Panc1 (cell line): ENCODE measurements around the gene RUVBL1. TPM values are rescaled to one million over a fixed set of nuclear protein-coding genes. Genes with fewer than 3 reads are reported as not detected.

Experiments used
- ATAC-seq: fragments of 200-7000 bp; cut with Tn5 transposase; 2 replicates; pipeline ENCODE4 v1.9.1; 2020; ENCODE audit warnings: mild to moderate bottlenecking, moderate library complexity
- BruUV-seq: library from RNA; stranded (reverse); fragments of 400-500 nt; replicated peaks from 2 replicates; lab custom pipeline; 2021; lab: Mats Ljungman, UMichigan
- CTCF ChIA-PET: fragments of 300-600 bp; sonication (Branson Sonifier 250); formaldehyde crosslinking; loops from one replicate; lab custom pipeline; 2022; ENCODE audit warnings: antibody characterized with exemption; lab: Charles Lee
- POLR2A ChIA-PET: fragments of 300-600 bp; sonication (Branson Sonifier 250); formaldehyde crosslinking; loops from one replicate; lab custom pipeline; 2022; ENCODE audit warnings: antibody characterized with exemption; lab: Charles Lee
- DNase-seq: peaks from one replicate; pipeline ENCODE4 v3.0.0-alpha.2; 2010; ENCODE audit warnings: low read depth, low spot score
- H3K27ac ChIP-seq: 2 replicates; pipeline ENCODE4 v1.5.1; 2011; ENCODE audit warnings: mild to moderate bottlenecking, low read length, inconsistent platforms
- H3K27me3 ChIP-seq: fragments of 200-500 bp; sonication (Bioruptor generic); 2 replicates; pipeline ENCODE4 v1.6.0; 2014; ENCODE audit warnings: low read length, inconsistent platforms; ENCODE audit not compliant: control insufficient read depth, insufficient read depth
- H3K36me3 ChIP-seq: fragments of 200-500 bp; sonication (Bioruptor generic); 2 replicates; pipeline ENCODE4 v1.5.1; 2014; ENCODE audit warnings: inconsistent platforms, mild to moderate bottlenecking, low read length, moderate library complexity; ENCODE audit not compliant: control insufficient read depth, insufficient read depth
- H3K4me1 ChIP-seq: 2 replicates; pipeline ENCODE4 v1.5.1; 2011; ENCODE audit warnings: inconsistent platforms, mild to moderate bottlenecking, low read length, moderate library complexity; ENCODE audit not compliant: control insufficient read depth, insufficient read depth
- H3K4me3 ChIP-seq, 2 experiments: 2 replicates each; pipeline ENCODE4 v1.5.1; 2011 to 2012; ENCODE audit warnings: low read depth in 2 of 2, low read length in 2 of 2, mild to moderate bottlenecking in 2 of 2, inconsistent platforms in 1 of 2, moderate library complexity in 1 of 2
- H3K9me3 ChIP-seq: fragments of 200-500 bp; sonication (Bioruptor generic); 2 replicates; pipeline ENCODE4 v1.5.1; 2014; ENCODE audit warnings: low read depth, mild to moderate bottlenecking, inconsistent platforms, low read length, moderate library complexity; ENCODE audit not compliant: control insufficient read depth, insufficient read depth
- POLR2AphosphoS5 ChIP-seq: IDR thresholded peaks from 2 replicates; pipeline ENCODE4 v1.6.1; 2012; ENCODE audit warnings: mild to moderate bottlenecking, low read depth, low read length, moderate library complexity
- REST ChIP-seq, 2 experiments: IDR thresholded peaks; 2 replicates each; pipeline ENCODE4 v1.6.1; 2011 to 2012; ENCODE audit warnings: low read depth in 2 of 2, control low read depth in 1 of 2, low read length in 1 of 2, mild to moderate bottlenecking in 1 of 2, moderate library complexity in 1 of 2; ENCODE audit not compliant: insufficient read depth in 1 of 2
- SIN3A ChIP-seq: IDR thresholded peaks from 2 replicates; pipeline ENCODE4 v1.6.1; 2012; ENCODE audit warnings: low read depth, mild to moderate bottlenecking, low read length, moderate library complexity, borderline replicate concordance; ENCODE audit not compliant: insufficient read depth
- TCF7L2 ChIP-seq: IDR thresholded peaks from 2 replicates; pipeline ENCODE4 v1.6.1; 2011; ENCODE audit warnings: mild to moderate bottlenecking, low read depth, low read length, inconsistent platforms
- in situ Hi-C: cut with HindIII; loops from 2 replicates; pipeline ENCODE4 v1.10.0; 2016; ENCODE audit warnings: low sequenced_read_pairs, low pct_unique_long_range_greater_than_20kb
- intact Hi-C: fragments of 100-400 bp; cut with micrococcal nuclease; formaldehyde crosslinking; loops from one replicate; pipeline ENCODE4 v1.10.0; 2022; ENCODE audit not compliant: unreplicated experiment
- total RNA-seq: library from RNA; stranded (reverse); gene quantifications from one replicate; pipeline ENCODE4 v1.2.1, GENCODE V29; 2021; ENCODE audit not compliant: unreplicated experiment
- TF ChIP-seq, protein P1 (sequence below): fragments of 450-650 bp; IDR thresholded peaks from 2 replicates; pipeline ENCODE4 v1.5.1; 2017; ENCODE audit warnings: mild to moderate bottlenecking

The RUVBL1 gene
- total RNA-seq, 1 experiment from 2014 or later: 122 TPM

DNA sequence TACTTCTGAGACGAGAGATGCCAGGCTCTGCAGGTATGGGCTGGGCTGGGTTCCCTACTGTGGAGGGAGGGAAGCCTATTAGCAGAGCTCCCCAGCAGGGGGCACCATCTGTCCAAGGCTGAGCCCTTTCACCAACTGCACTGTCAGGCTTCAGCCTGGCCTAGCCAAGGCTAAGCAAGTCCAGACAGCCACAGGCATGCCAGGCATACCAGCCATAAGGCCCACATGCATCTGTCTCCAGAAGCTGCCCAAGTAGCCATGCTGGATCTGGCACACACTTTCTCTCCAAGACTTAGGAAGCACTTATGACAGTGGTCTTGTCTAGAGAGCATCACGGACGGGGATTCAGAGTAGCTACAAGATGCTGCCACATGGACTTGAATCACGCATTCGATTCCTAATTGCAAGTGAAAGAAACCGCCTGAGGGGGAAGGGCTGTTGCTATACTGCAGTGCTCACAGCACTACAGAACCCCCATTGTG is 28.3 kb downstream of the RUVBL1 start:
- H3K4me1 ChIP-seq: no peaks in the 10 kb centered on the region
- in situ Hi-C loops (no loop called here), intact Hi-C loops (no loop called here)
- no peaks in the 10 kb centered on the region for H3K9me3 ChIP-seq
- no peak overlapping the region for H3K4me3 ChIP-seq
- H3K36me3 ChIP-seq: peaks cover 29% of the 10 kb centered on the region
- DNase-seq (peak; percentile 57), ATAC-seq (peak; percentile 98)
- ChIA-PET CTCF (interaction anchor here (0.7 to 1.7 kb wide), 3 partner anchors 11 to 38 kb away, joined by 3 to 7 read pairs (median 4); no protein-coding TSS in a partner anchor), POLR2A (no interaction called here)
- no peak overlapping the region for H3K27ac ChIP-seq
- no peak for TF ChIP-seq POLR2AphosphoS5
- no peak for TF ChIP-seq REST (IDR thresholded peaks at IDR 0.05; ENCODE audit: insufficient read depth in 1 of 2, low read depth in 2 of 2, low read length in 1 of 2)
- no peak for TF ChIP-seq SIN3A
- no peak for TF ChIP-seq TCF7L2
- TF ChIP-seq, protein P1, sequence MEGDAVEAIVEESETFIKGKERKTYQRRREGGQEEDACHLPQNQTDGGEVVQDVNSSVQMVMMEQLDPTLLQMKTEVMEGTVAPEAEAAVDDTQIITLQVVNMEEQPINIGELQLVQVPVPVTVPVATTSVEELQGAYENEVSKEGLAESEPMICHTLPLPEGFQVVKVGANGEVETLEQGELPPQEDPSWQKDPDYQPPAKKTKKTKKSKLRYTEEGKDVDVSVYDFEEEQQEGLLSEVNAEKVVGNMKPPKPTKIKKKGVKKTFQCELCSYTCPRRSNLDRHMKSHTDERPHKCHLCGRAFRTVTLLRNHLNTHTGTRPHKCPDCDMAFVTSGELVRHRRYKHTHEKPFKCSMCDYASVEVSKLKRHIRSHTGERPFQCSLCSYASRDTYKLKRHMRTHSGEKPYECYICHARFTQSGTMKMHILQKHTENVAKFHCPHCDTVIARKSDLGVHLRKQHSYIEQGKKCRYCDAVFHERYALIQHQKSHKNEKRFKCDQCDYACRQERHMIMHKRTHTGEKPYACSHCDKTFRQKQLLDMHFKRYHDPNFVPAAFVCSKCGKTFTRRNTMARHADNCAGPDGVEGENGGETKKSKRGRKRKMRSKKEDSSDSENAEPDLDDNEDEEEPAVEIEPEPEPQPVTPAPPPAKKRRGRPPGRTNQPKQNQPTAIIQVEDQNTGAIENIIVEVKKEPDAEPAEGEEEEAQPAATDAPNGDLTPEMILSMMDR: peak; percentile 92
- H3K27me3 ChIP-seq: no peaks in the 10 kb centered on the region
- BruUV-seq: no TSS peak

GRCh38 chr3:128094295-128095151 is 29.1 kb downstream of the RUVBL1 start:
- H3K27ac ChIP-seq: no peak overlapping the region
- TF ChIP-seq REST (IDR thresholded peaks at IDR 0.05; ENCODE audit: insufficient read depth in 1 of 2, low read depth in 2 of 2, low read length in 1 of 2): no peak
- no peak for TF ChIP-seq TCF7L2
- no peak for TF ChIP-seq SIN3A
- TF ChIP-seq, protein P1: no peak
- TF ChIP-seq POLR2AphosphoS5: no peak
- H3K9me3 ChIP-seq: no peaks in the 10 kb centered on the region
- POLR2A ChIA-PET: no interaction called here
- CTCF ChIA-PET: interaction anchor here (0.6 to 1.7 kb wide), 4 partner anchors 10 to 40 kb away, joined by 3 to 7 read pairs (median 4); no protein-coding TSS in a partner anchor
- no peak for DNase-seq
- no TSS peak for BruUV-seq
- 0 out of 2 replicates have a peak, but pooled peaks have one; percentile 3 for ATAC-seq
- intact Hi-C loops: no loop called here
- H3K4me3 ChIP-seq: no peak overlapping the region
- in situ Hi-C loops: no loop called here
- H3K36me3 ChIP-seq: peaks cover 24% of the 10 kb centered on the region
- H3K27me3 ChIP-seq: no peaks in the 10 kb centered on the region
- H3K4me1 ChIP-seq: no peaks in the 10 kb centered on the region
